Measurements from ENCODE around the gene IQSEC1.

The IQSEC1 gene

DNA sequence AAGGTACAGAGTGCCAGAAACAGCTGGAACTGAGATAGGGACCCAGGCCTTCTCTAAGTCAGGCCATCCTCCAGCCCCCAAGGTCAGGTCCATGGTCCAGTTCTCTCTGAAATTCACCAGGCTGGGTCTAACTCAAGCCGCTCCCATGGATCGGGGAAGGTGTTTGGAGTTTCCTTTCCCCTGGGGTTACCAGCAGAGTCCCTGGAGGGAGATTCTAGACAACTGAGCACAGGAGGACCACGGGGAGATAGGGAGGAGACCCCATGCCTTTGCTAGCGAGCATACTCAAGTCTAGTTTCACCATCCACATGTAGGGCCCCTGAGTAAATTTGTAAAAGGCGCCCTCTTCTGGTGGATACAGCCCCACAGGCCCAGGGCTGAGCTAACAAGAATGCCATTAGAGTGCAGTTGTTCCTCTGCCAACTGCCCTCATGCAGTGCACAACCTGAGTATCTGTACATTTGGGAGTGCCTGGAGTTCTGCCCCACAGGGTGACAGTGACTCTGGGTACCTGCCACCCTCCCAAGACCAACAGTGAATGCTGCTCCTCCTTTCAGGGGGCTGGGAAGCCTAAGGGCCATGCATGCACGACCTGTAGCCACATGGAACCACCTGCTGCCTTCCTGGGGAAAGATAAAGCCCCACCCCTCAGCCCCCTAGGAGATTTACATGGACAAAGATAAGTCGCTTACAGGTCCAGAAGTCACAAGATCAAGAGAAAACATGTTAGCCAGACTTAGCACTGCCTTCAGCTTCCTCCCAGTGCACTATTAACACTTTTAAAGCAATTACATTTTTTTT is 89.0 kb downstream of the IQSEC1 start:
- Histone ChIP-seq H4K91ac (ENCODE audit: low read depth, low read length, poor library complexity) (no peak overlapping the region), H4K8ac (ENCODE audit: low read depth, low read length) (no peak overlapping the region), H3K4me3 (ENCODE audit: low read length in 2 of 2) (no peak overlapping the region), H3K18ac (ENCODE audit: low read length) (no peak overlapping the region), H3K14ac (ENCODE audit: low read length) (no peak overlapping the region), H3K4me2 (ENCODE audit: insufficient read depth, low read length, poor library complexity, severe bottlenecking) (no peak overlapping the region), H3K27me3 (ENCODE audit: control insufficient read depth in 3 of 3, insufficient read depth in 3 of 3, low read depth in 1 of 3, low read length in 3 of 3) (no peaks in the 10 kb centered on the region), H3K27ac (replicated peaks; ENCODE audit: low read length) (no peak overlapping the region), H2BK120ac (ENCODE audit: low read depth, low read length) (no peak overlapping the region), H3K9me3 (replicated peaks in 1 of 2; ENCODE audit: control insufficient read depth in 2 of 2, insufficient read depth in 1 of 2, low read depth in 1 of 2, low read length in 2 of 2) (peaks cover 0 to 5% of the 10 kb centered on the region in 2 donors), H3K9ac (ENCODE audit: low read depth, low read length, poor library complexity) (no peak overlapping the region), H2AK5ac (ENCODE audit: low read depth, low read length) (no peak overlapping the region), H2AFZ (ENCODE audit: low read length) (no peak overlapping the region), H3K4me1 (ENCODE audit: control insufficient read depth in 2 of 2, insufficient read depth in 1 of 2, low read depth in 1 of 2, low read length in 2 of 2) (peaks cover 6 to 8% of the 10 kb centered on the region in 2 donors), H2BK15ac (ENCODE audit: low read length) (no peak overlapping the region), H2BK12ac (ENCODE audit: low read length) (peak overlapping the region; percentile 49), H3K23ac (ENCODE audit: low read depth, low read length, poor library complexity) (peak overlapping the region; percentile 82), H3K36me3 (replicated peaks in 1 of 2; ENCODE audit: control insufficient read depth in 2 of 2, insufficient read depth in 2 of 2, low read length in 2 of 2) (no peaks in the 10 kb centered on the region), H2BK5ac (ENCODE audit: low read length) (no peak overlapping the region), H3K79me1 (ENCODE audit: low read depth, low read length) (peaks cover 6% of the 10 kb centered on the region), H3K4ac (ENCODE audit: low read length) (no peak overlapping the region)
- DNase-seq (ENCODE audit: low spot score) = no peak
- no CpG with 5 or more reads among the region's 7 CpGs for WGBS, 2 donors (ENCODE audit: extremely low coverage in 2 of 2, insufficient read length in 2 of 2, insufficient replicate concordance in 1 of 2)

DNA sequence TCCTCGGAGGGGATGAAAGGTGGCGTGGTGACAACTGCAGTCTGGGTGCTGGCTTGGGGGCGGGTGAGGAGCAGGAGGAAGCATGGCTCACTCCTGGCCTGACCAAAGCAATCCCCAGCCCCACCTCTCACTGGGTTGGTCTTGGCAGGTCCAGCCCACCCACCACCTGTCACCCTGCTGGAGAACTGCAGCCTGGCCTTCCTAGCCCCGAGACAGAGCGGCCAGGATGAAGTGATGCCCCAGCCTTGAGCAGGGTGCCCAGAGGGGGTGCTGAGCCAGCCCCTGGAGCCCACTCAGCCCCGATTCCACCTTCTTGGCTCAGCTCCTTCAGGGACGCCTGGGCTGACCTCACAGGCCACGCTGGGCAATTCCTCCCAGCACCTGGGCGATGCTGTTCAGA is 89.9 kb downstream of the IQSEC1 start:
- H3K9me3 ChIP-seq (replicated peaks in 1 of 2; ENCODE audit: control insufficient read depth in 2 of 2, insufficient read depth in 1 of 2, low read depth in 1 of 2, low read length in 2 of 2) = peaks cover 0 to 5% of the 10 kb centered on the region in 2 donors
- no peaks in the 10 kb centered on the region for H3K36me3 ChIP-seq (replicated peaks in 1 of 2; ENCODE audit: control insufficient read depth in 2 of 2, insufficient read depth in 2 of 2, low read length in 2 of 2)
- peak overlapping the region; percentile 46 for H3K9ac ChIP-seq (ENCODE audit: low read depth, low read length, poor library complexity)
- H3K4me1 ChIP-seq (ENCODE audit: control insufficient read depth in 2 of 2, insufficient read depth in 1 of 2, low read depth in 1 of 2, low read length in 2 of 2) = peaks cover 6 to 8% of the 10 kb centered on the region in 2 donors
- H2BK15ac ChIP-seq (ENCODE audit: low read length) = no peak overlapping the region
- H4K91ac ChIP-seq (ENCODE audit: low read depth, low read length, poor library complexity) = no peak overlapping the region
- H2AFZ ChIP-seq (ENCODE audit: low read length) = no peak overlapping the region
- WGBS, 2 donors (ENCODE audit: extremely low coverage in 2 of 2, insufficient read length in 2 of 2, insufficient replicate concordance in 1 of 2) = no CpG with 5 or more reads among the region's 9 CpGs
- H3K27ac ChIP-seq (replicated peaks; ENCODE audit: low read length) = no peak overlapping the region
- H3K14ac ChIP-seq (ENCODE audit: low read length) = peak overlapping the region; percentile 64
- H3K4me3 ChIP-seq (ENCODE audit: low read length in 2 of 2) = no peak overlapping the region
- no peak overlapping the region for H2BK5ac ChIP-seq (ENCODE audit: low read length)
- H3K4me2 ChIP-seq (ENCODE audit: insufficient read depth, low read length, poor library complexity, severe bottlenecking) = no peak overlapping the region
- H3K18ac ChIP-seq (ENCODE audit: low read length) = no peak overlapping the region
- H3K4ac ChIP-seq (ENCODE audit: low read length) = no peak overlapping the region
- no peak overlapping the region for H2BK120ac ChIP-seq (ENCODE audit: low read depth, low read length)
- H2AK5ac ChIP-seq (ENCODE audit: low read depth, low read length) = peak overlapping the region; percentile 16
- no peak overlapping the region for H4K8ac ChIP-seq (ENCODE audit: low read depth, low read length)
- H3K27me3 ChIP-seq (ENCODE audit: control insufficient read depth in 3 of 3, insufficient read depth in 3 of 3, low read depth in 1 of 3, low read length in 3 of 3) = no peaks in the 10 kb centered on the region
- DNase-seq (ENCODE audit: low spot score) = no peak
- H3K79me1 ChIP-seq (ENCODE audit: low read depth, low read length) = peaks cover 6% of the 10 kb centered on the region
- no peak overlapping the region for H2BK12ac ChIP-seq (ENCODE audit: low read length)
- H3K23ac ChIP-seq (ENCODE audit: low read depth, low read length, poor library complexity) = no peak overlapping the region

DNA sequence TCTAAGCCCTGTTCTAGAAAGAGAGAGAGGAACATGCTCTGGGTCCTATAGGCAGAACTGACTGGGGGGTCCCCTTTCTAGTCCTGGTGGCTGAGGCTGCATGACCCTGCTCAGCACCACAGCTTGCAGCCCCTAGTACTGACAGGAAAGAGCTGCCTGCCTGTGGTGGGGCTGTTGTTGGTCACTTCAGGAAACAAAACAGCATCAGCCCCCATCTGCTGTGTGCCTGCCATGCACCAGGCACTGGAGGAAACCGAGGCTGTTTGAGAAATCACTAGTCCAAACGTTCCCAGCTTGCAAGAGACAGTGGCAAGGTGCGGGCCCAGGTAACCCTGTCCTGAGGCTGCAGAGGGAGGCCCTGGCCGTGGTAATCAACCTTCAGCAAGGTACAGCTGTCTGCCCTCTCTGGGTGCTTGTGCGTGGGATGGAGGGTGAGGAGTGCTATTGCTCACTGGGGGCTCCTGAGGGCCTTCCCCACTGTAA is 90.6 kb downstream of the IQSEC1 start:
- Histone ChIP-seq H2AFZ (ENCODE audit: low read length) (no peak overlapping the region), H2BK15ac (ENCODE audit: low read length) (no peak overlapping the region), H4K8ac (ENCODE audit: low read depth, low read length) (no peak overlapping the region), H3K9ac (ENCODE audit: low read depth, low read length, poor library complexity) (no peak overlapping the region), H3K4me1 (ENCODE audit: control insufficient read depth in 2 of 2, insufficient read depth in 1 of 2, low read depth in 1 of 2, low read length in 2 of 2) (peaks cover 8 to 10% of the 10 kb centered on the region in 2 donors), H3K4me2 (ENCODE audit: insufficient read depth, low read length, poor library complexity, severe bottlenecking) (no peak overlapping the region), H3K18ac (ENCODE audit: low read length) (no peak overlapping the region), H3K4ac (ENCODE audit: low read length) (no peak overlapping the region), H3K4me3 (ENCODE audit: low read length in 2 of 2) (peak overlapping the region in 1 of 2 donors; percentile 39), H2BK120ac (ENCODE audit: low read depth, low read length) (no peak overlapping the region), H3K36me3 (replicated peaks in 1 of 2; ENCODE audit: control insufficient read depth in 2 of 2, insufficient read depth in 2 of 2, low read length in 2 of 2) (no peaks in the 10 kb centered on the region), H3K79me1 (ENCODE audit: low read depth, low read length) (peaks cover 6% of the 10 kb centered on the region), H3K27me3 (ENCODE audit: control insufficient read depth in 3 of 3, insufficient read depth in 3 of 3, low read depth in 1 of 3, low read length in 3 of 3) (no peaks in the 10 kb centered on the region), H4K91ac (ENCODE audit: low read depth, low read length, poor library complexity) (no peak overlapping the region), H3K27ac (replicated peaks; ENCODE audit: low read length) (no peak overlapping the region), H3K9me3 (replicated peaks in 1 of 2; ENCODE audit: control insufficient read depth in 2 of 2, insufficient read depth in 1 of 2, low read depth in 1 of 2, low read length in 2 of 2) (peaks cover 0 to 3% of the 10 kb centered on the region in 2 donors), H2AK5ac (ENCODE audit: low read depth, low read length) (no peak overlapping the region), H3K14ac (ENCODE audit: low read length) (no peak overlapping the region), H3K23ac (ENCODE audit: low read depth, low read length, poor library complexity) (peak overlapping the region; percentile 4), H2BK5ac (ENCODE audit: low read length) (no peak overlapping the region), H2BK12ac (ENCODE audit: low read length) (no peak overlapping the region)
- DNase-seq (ENCODE audit: low spot score) = no peak
- WGBS, 2 donors (ENCODE audit: extremely low coverage in 2 of 2, insufficient read length in 2 of 2, insufficient replicate concordance in 1 of 2) = no CpG with 5 or more reads among the region's 5 CpGs
